K562 (cell line): Measurements from ENCODE around the gene LUZP1. TPM values are rescaled to one million over a fixed set of nuclear protein-coding genes. Genes with fewer than 3 reads are reported as not detected.

Experiments used
- ATAC-seq: fragments of 200-7000 bp; cut with Tn5 transposase; 3 replicates; pipeline ENCODE4 v1.9.1; 2020; ENCODE audit warnings: moderate library complexity
- BruUV-seq: library from RNA; stranded (reverse); fragments of 400-500 nt; replicated peaks from 2 replicates; lab custom pipeline; 2021; lab: Mats Ljungman, UMichigan
- CTCF ChIA-PET: fragments of 300-600 bp; formaldehyde crosslinking; extraction: SDS; loops from one replicate; lab custom pipeline; 2021; ENCODE audit warnings: low intra/inter-chr PET ratio; lab: Yijun Ruan, JAX
- POLR2A ChIA-PET: fragments of 300-600, 350-650 bp; sonication (Branson Sonifier 250); formaldehyde crosslinking; extraction: SDS; loops from one replicate; lab custom pipeline; 2021; ENCODE audit warnings: antibody characterized with exemption, inconsistent platforms; lab: Yijun Ruan, JAX
- DNase-seq, 4 experiments: peaks; one replicate each; pipeline versions ENCODE4 v3.0.0 to v3.0.0-alpha.2; 2011 to 2018; ENCODE audit warnings: low spot score in 3 of 4, mixed read lengths in 3 of 4; ENCODE audit errors: extremely low read depth in 1 of 4
- FAIRE-seq: peaks from 2 replicates; lab custom pipeline; 2011; peaks lifted over from hg19 to GRCh38; lab: Jason Lieb, UNC
- H2AFZ ChIP-seq: 2 replicates; pipeline ENCODE4 v1.6.0; 2011; ENCODE audit warnings: low read depth, low read length, control low read depth, inconsistent platforms
- H3K27ac ChIP-seq: fragments of 200-600 bp; 3 replicates; pipeline ENCODE4 v1.8.0; 2011; ENCODE audit warnings: low read depth, mild to moderate bottlenecking, control low read depth, inconsistent platforms, low read length, moderate library complexity, mixed read lengths; ENCODE audit errors: extremely low read depth
- H3K27me3 ChIP-seq, 2 experiments: fragments of 300-600 bp in 1 of 2; 2 replicates in 1 of 2; 3 replicates in 1 of 2; pipeline versions ENCODE4 v1.6.0 to v1.8.0; 2011; ENCODE audit warnings: inconsistent platforms in 2 of 2, low read length in 2 of 2, mild to moderate bottlenecking in 1 of 2, mixed read lengths in 1 of 2, moderate library complexity in 1 of 2; ENCODE audit not compliant: control insufficient read depth in 2 of 2, insufficient read depth in 2 of 2
- H3K36me3 ChIP-seq: fragments of 300-600 bp; 3 replicates; pipeline ENCODE4 v1.8.0; 2011; ENCODE audit warnings: mild to moderate bottlenecking, low read length, inconsistent platforms; ENCODE audit not compliant: control insufficient read depth, insufficient read depth
- H3K4me1 ChIP-seq, 2 experiments: fragments of 200-600 bp in 1 of 2; replicated peaks in 1 of 2; 2 replicates in 1 of 2; 3 replicates in 1 of 2; pipeline versions ENCODE4 v1.5.1 to v1.8.0; 2011; ENCODE audit warnings: inconsistent platforms in 2 of 2, low read length in 2 of 2, mild to moderate bottlenecking in 1 of 2, mixed read lengths in 1 of 2, moderate library complexity in 1 of 2; ENCODE audit not compliant: control insufficient read depth in 2 of 2, insufficient read depth in 2 of 2
- H3K4me2 ChIP-seq: 2 replicates; pipeline ENCODE4 v1.6.1; 2011; ENCODE audit warnings: low read length, control low read depth, inconsistent platforms, mixed read lengths; ENCODE audit not compliant: insufficient read depth
- H3K4me3 ChIP-seq: fragments of 200-600 bp; sonication (generic), shearing (Covaris generic); 2 replicates; pipeline ENCODE4 v1.5.1; 2016; ENCODE audit warnings: control low read depth, inconsistent platforms
- H3K79me2 ChIP-seq: fragments of 200-600 bp; 3 replicates; pipeline ENCODE4 v1.8.0; 2011; ENCODE audit warnings: low read length, inconsistent platforms; ENCODE audit not compliant: control insufficient read depth, insufficient read depth
- H3K9ac ChIP-seq, 2 experiments: 2 replicates each; pipeline versions ENCODE4 v1.6.0 to v1.6.1; 2011; ENCODE audit warnings: low read depth in 2 of 2, low read length in 2 of 2, control low read depth in 1 of 2, inconsistent platforms in 1 of 2, mild to moderate bottlenecking in 1 of 2, mixed read lengths in 1 of 2; ENCODE audit not compliant: insufficient read depth in 1 of 2
- H3K9me1 ChIP-seq: one replicate; pipeline ENCODE4 v1.6.0; 2011; ENCODE audit warnings: inconsistent platforms, mild to moderate bottlenecking, low read length, moderate library complexity; ENCODE audit not compliant: control insufficient read depth, insufficient read depth
- H3K9me3 ChIP-seq: replicated peaks from 2 replicates; pipeline ENCODE4 v1.5.1; 2011; ENCODE audit warnings: low read depth, low read length, inconsistent platforms; ENCODE audit not compliant: control insufficient read depth, insufficient read depth
- H4K20me1 ChIP-seq: replicated peaks from 2 replicates; pipeline ENCODE4 v1.6.1; 2011; ENCODE audit warnings: low read length, inconsistent platforms, mixed read lengths; ENCODE audit not compliant: control insufficient read depth, insufficient read depth
- ATF3 ChIP-seq, 2 experiments: fragments of 450-650 bp in 1 of 2; sonication (generic) in 1 of 2; formaldehyde crosslinking in 1 of 2; IDR thresholded peaks in 1 of 2; conservative IDR thresholded peaks in 1 of 2; 2 replicates each; pipeline versions ENCODE4 v1.6.1 to v1.8.1; 2016 to 2023; ENCODE audit warnings: mild to moderate bottlenecking in 2 of 2, moderate library complexity in 2 of 2, inconsistent platforms in 1 of 2, missing genetic modification reagents in 1 of 2
- BCL6 ChIP-seq: fragments of 250-450 bp; sonication (Bioruptor Pico); IDR thresholded peaks from 2 replicates; pipeline ENCODE4 v1.4.0; 2020
- CAMTA2 ChIP-seq: fragments of 250-450 bp; sonication (Bioruptor Pico); conservative IDR thresholded peaks from 2 replicates; pipeline ENCODE4 v1.5.1; 2022
- CEBPB ChIP-seq: fragments of 450-650 bp; IDR thresholded peaks from 2 replicates; pipeline ENCODE4 v1.6.1; 2016; ENCODE audit warnings: missing genetic modification characterization, missing compliant biosample characterization
- CEBPG ChIP-seq, 3 experiments: fragments of 200-800 bp in 1 of 3; sonication (Bioruptor generic) in 1 of 3; sonication (generic) in 1 of 3; formaldehyde crosslinking in 1 of 3; IDR thresholded peaks in 2 of 3; conservative IDR thresholded peaks in 1 of 3; 2 replicates each; pipeline versions ENCODE4 v1.6.1 to v1.8.0; 2016 to 2022; ENCODE audit warnings: missing compliant biosample characterization in 2 of 3, missing genetic modification characterization in 2 of 3, mild to moderate bottlenecking in 1 of 3, missing genetic modification reagents in 1 of 3
- EGR1 ChIP-seq: fragments of 450-650 bp; conservative IDR thresholded peaks from 2 replicates; pipeline ENCODE4 v1.6.1; 2017; ENCODE audit warnings: mild to moderate bottlenecking
- ELF4 ChIP-seq: fragments of 450-650 bp; formaldehyde crosslinking; IDR thresholded peaks from 2 replicates; pipeline ENCODE4 v1.4.0; 2022; ENCODE audit warnings: missing genetic modification characterization
- GTF2F1 ChIP-seq: IDR thresholded peaks from 2 replicates; pipeline ENCODE4 v1.6.1; 2011; ENCODE audit warnings: low read depth, low read length, improper control_type of control experiment
- JUN ChIP-seq, 2 experiments: sonication (generic) in 1 of 2; formaldehyde crosslinking in 1 of 2; IDR thresholded peaks; 2 replicates each; pipeline versions ENCODE4 v1.6.1 to v1.8.0; 2012 to 2022; ENCODE audit warnings: borderline replicate concordance in 2 of 2, mild to moderate bottlenecking in 2 of 2, improper control_type of control experiment in 1 of 2, low read depth in 1 of 2, low read length in 1 of 2, missing genetic modification reagents in 1 of 2
- MCM3 ChIP-seq: fragments of 450-650 bp; IDR thresholded peaks from 2 replicates; pipeline ENCODE4 v1.6.1; 2016
- NR2C2 ChIP-seq, 2 experiments: fragments of 200-800 bp in 1 of 2; sonication (Bioruptor generic) in 1 of 2; sonication (generic) in 1 of 2; formaldehyde crosslinking in 1 of 2; IDR thresholded peaks; 2 replicates each; pipeline versions ENCODE4 v1.6.1 to v1.8.0; 2016 to 2022; ENCODE audit warnings: mild to moderate bottlenecking in 1 of 2, missing compliant biosample characterization in 1 of 2, missing genetic modification characterization in 1 of 2, missing genetic modification reagents in 1 of 2
- RNF219 ChIP-seq: fragments of 250-450 bp; sonication (Bioruptor Pico); IDR thresholded peaks from 2 replicates; pipeline ENCODE4 v1.5.0; 2022; ENCODE audit warnings: mild to moderate bottlenecking
- ZNF707 ChIP-seq: fragments of 250-450 bp; sonication (Bioruptor Pico); conservative IDR thresholded peaks from 2 replicates; pipeline ENCODE4 v1.8.0; 2022; ENCODE audit warnings: inconsistent platforms, mild to moderate bottlenecking, moderate library complexity
- WGBS: fragments of 100-300 bp; shearing (Covaris generic); methylation state at CpG from one replicate; pipeline ENCODE4 v1.1.6; 2016; ENCODE audit warnings: low coverage, mixed read lengths; ENCODE audit not compliant: insufficient coverage; ENCODE audit errors: missing lambda C conversion rate; 5-methylcytosine and 5-hydroxymethylcytosine counted together
- in situ Hi-C: fragments of 300-500 bp; cut with MboI; formaldehyde crosslinking; loops from 4 replicates; pipeline ENCODE4 v1.15.0; 2018; ENCODE audit warnings: inconsistent platforms, mixed read lengths
- intact Hi-C: fragments of 100-400 bp; cut with micrococcal nuclease; formaldehyde crosslinking; loops from 2 replicates; pipeline ENCODE4 v1.14.2; 2022
- polyA plus RNA-seq, 8 experiments: library from polyadenylated mRNA; depleted of rRNA in 4 of 8; stranded (reverse) in 5 of 8; unstranded in 3 of 8; fragments of >200 nt; fragmentation: Nextera tagmentation in 2 of 8; fragmentation: Illumina TruSeq in 1 of 8; extraction: Ambion mirVana in 2 of 8; extraction: Trizol in 1 of 8; gene quantifications; 2 replicates each; pipeline versions ENCODE4 v1.2.1 to v1.2.3, GENCODE V29; 2011 to 2014; ENCODE audit warnings: inconsistent platforms in 1 of 8, missing spikeins in 1 of 8
- total RNA-seq, 7 experiments: library from RNA; depleted of rRNA in 6 of 7; stranded (reverse); fragments of >200 nt in 6 of 7; fragmentation: Illumina TruSeq in 2 of 7; extraction: Trizol in 2 of 7; gene quantifications; 2 replicates each; pipeline versions ENCODE4 v1.2.1 to v1.2.3, GENCODE V29; 2011 to 2021; ENCODE audit warnings: low replicate concordance in 1 of 7

LUZP1 gene
- total and polyA plus RNA-seq, 9 of the 15 experiments (the other 6 are each of a cell fraction or from before 2014, with no cell fraction given), result 6.5 to 19.1 (median 12.4) TPM

- TF ChIP-seq NR2C2 (CRISPR knock-in tag; IDR thresholded peaks at IDR 0.05), result no peak
- peak; percentile 55 for TF ChIP-seq NR2C2 (tag; IDR thresholded peaks at IDR 0.05)
- no peak for TF ChIP-seq GTF2F1
- TF ChIP-seq RNF219, result no peak
- TF ChIP-seq CAMTA2, result no peak
Measured at GRCh38 chr1:23101101-23101827, 67.4 kb downstream of the LUZP1 start (continued).

- Histone ChIP-seq H3K9me3 (no peaks in the 10 kb centered on the region), H4K20me1 (peaks cover 9% of the 10 kb centered on the region; the same call in 1 of the 2 replicates), H3K4me3 (no peak overlapping the region), H3K4me1 (peaks cover 0 to 24% of the 10 kb centered on the region in 2 experiments; a peak in 4 of 5 replicates), H3K9me1 (no peaks in the 10 kb centered on the region), H3K79me2 (no peaks in the 10 kb centered on the region; the same call in 2 of the 3 replicates), H3K27me3 (no peaks in the 10 kb centered on the region), H3K9ac (no peak overlapping the region), H3K27ac (no peak overlapping the region), H2AFZ (no peak overlapping the region), H3K36me3 (no peaks in the 10 kb centered on the region), H3K4me2 (no peak overlapping the region)
- BruUV-seq, result no TSS peak
- no peak for DNase-seq
- in situ Hi-C loops (loop anchor here (5.0 kb wide), 1 partner anchor 177 kb away; no protein-coding TSS in a partner anchor), intact Hi-C loops (no loop called here)
- 0 out of 2 replicates have a peak, but pooled peaks have one; percentile 23 for TF ChIP-seq ELF4 (CRISPR knock-in tag)
- TF ChIP-seq BCL6 (CRISPR knock-in tag), result no peak
- TF ChIP-seq JUN (IDR thresholded peaks at IDR 0.05; ENCODE audit: borderline replicate concordance, low read depth, low read length), result 0 out of 2 replicates have a peak, but pooled peaks have one; percentile 10
- no peak for TF ChIP-seq JUN (CRISPR knock-in tag; IDR thresholded peaks at IDR 0.05; ENCODE audit: borderline replicate concordance)
- no peak for TF ChIP-seq EGR1
- no peak for TF ChIP-seq CEBPG (CRISPR knock-in tag; IDR thresholded peaks at IDR 0.05)
- peak; percentile 83 to 89 for TF ChIP-seq CEBPG (tag; conservative IDR thresholded peaks at IDR 0.05 in 1 of 2, IDR thresholded peaks at IDR 0.05 in 1 of 2)
- peak; percentile 80 for TF ChIP-seq CEBPB (tag)
- TF ChIP-seq ZNF707 (CRISPR knock-in tag), result no peak
- TF ChIP-seq ATF3 (IDR thresholded peaks at IDR 0.05), result peak; percentile 68
- no peak for TF ChIP-seq ATF3 (CRISPR knock-in tag; conservative IDR thresholded peaks at IDR 0.05)
- TF ChIP-seq MCM3, result no peak
- WGBS, result 55% methylated on average over 3 of the region's 3 CpGs
- POLR2A ChIA-PET, result interaction anchor here (1.0 to 2.5 kb wide), 7 partner anchors 9 to 84 kb away, joined by 3 to 19 read pairs (median 4); no protein-coding TSS in a partner anchor
- ATAC-seq, result no peak
- FAIRE-seq, result no peak
- CTCF ChIA-PET, result interaction anchor here (3.6 to 7.0 kb wide), 2 partner anchors 83 to 123 kb away, joined by 21 to 141 read pairs; no protein-coding TSS in a partner anchor
Measured at GRCh38 chr1:23100074-23100748, 68.4 kb downstream of the LUZP1 start.
